Inflammatory macrophage treated with lipopolysaccharide for 1 hour (primary cell): ENCODE measurements around the gene NYNRIN.
A peak's percentile ranks its signal among the peaks of the same experiment; 100 is the strongest.
"Not testable (repeated sequence)": the region's sequence is repeated elsewhere in the genome, so short reads cannot be mapped to it uniquely, and the experiment has no call there.

ENCODE experiments used
- DNase-seq, 2 donors: peaks; one replicate each; pipeline ENCODE4 v3.0.0-alpha.2; 2020 to 2022

The NYNRIN gene

DNA sequence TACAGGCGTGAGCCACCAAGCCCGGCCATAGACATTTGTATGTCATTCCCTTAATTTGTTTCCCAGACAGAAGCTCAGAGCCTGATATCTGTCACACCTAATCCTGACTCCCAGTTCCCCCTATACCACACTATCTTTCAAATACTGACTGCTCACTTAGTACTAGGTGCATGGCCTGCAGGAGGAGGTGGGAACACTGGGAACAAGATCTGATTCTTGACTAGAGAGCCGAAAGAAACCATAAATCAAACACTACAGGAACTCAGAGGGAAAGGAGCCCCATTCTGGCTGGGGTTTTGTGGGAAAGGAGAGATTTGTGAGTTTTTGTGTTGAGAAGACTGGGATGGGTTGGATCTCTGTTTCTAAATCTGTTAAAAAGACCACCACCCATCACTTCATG lies 35.9 kb downstream of the NYNRIN start:
- no peak for DNase-seq

DNA sequence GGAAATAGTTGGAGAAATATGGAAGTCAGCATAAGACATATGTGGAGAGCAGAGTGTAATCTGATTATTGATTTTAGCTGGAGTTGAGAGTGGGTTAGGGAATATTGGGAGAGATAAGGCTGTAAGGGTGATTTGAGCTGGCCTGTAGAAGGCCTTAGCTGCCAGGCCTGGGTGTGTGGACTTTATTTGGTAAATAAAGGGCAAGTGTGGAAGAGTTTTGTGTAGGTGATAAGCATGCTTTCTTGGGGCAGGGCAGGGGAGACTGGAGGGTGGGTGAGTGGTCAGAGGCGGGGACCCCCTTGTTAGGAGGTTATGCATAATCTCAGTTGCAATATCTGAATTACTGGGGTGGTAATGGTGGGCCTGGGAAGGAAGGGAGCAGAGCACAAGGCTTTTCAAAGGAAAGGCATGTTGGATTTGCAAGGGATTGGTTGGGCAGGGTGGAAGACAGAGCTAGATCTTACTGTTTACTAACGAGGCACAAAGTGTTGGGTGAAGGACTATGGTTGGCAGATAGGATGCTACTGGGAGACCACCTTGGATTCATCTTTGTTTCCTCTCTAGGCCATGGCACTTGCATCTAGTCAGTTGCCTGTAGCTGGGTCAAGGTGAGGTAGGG lies 36.5 kb downstream of the NYNRIN start:
- no peak for DNase-seq

DNA sequence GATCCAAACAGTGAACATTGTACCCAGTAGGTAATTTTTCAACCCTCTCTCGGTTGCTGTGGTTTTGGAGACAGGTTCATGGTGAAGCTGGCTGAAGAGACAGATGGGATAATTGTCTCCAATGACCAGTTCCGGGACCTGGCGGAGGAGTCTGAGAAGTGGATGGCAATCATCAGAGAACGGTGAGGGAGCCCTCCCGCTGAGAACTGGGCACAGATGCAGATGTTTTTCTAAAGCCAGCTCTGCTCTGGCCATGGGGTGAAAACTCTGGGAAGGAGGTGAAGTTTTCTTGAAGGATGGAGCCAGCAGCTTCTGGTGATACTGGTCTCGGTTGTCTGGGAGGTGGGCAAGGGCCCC lies 37.2 kb downstream of the NYNRIN start:
- DNase-seq = no peak

DNA sequence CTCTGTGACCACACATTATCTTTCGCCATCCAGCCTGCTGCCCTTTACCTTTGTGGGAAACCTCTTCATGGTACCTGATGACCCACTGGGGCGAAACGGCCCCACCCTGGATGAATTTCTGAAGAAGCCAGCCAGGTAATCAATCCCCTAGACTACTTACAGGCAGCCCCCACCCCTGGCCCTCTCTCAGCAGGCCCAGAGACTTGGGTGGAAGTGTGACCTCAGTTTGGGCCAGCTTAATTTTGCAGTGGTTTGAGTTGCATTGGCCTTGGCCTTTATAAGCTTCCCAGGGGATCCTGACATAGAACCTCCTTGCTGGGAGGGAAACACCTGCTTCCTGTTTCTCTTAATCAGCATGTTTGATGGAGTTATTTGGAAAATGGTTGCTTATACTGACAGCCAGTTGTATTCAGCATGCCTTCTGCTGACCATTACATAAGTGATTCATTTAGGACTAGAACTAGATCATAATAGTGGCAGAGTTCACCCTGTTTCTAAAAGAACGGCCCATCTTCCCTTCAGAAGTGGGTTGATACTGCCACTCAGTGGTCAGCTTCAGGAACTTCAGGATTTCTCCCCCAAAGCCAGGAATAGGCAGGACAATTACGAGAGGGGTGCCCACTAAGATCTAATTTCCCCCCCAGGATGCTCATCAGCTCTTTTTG lies 37.7 kb downstream of the NYNRIN start:
- peak; percentile 64 to 84 for DNase-seq

DNA sequence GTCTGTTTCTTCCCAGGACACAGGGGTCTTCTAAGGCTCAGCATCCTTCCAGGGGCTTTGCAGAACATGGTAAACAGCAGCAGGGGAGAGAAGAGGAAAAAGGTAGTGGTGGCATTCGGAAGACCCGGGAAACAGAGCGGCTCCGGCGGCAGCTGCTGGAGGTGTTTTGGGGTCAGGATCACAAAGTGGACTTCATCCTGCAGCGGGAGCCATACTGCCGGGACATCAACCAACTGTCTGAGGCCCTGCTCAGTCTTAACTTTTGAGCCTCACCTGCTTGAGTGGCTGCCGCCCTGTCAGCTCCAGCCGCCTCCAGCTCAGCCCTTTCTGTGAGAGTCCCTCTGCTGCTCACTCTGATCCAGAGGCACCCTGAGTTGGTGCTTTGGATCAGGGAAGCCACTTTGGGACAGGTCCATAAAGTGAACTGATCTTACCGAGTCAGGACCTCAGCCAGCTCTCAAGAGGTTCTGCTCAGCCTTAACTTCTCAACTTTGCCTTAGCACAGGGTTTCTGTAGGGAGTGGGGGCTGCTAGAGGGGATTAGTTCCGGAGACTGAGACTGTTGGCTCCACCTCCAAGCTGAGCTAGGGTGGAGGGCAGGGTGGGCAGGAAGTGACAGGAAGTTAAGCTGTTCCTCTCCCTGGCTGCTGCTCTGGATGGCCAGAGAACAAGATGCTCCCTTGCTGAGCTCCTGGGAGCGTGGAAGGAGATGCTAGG lies 38.4 kb downstream of the NYNRIN start:
- no peak for DNase-seq

DNA sequence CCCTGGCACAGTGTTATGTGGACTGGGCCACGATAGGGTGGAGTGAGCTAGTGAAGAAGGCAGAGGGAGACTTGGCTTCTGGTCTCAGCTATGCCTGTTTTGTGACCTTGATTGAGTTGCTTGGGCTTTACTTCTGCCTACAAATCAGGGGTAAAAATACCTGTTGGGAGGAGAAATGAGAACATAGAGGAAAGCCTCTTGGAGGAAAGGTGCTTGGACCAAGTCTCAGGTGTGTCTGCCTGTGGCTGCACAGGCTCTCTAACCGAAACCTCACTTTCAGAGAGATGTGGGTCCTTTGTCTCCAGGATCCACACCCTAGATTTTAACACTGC lies 38.9 kb downstream of the NYNRIN start:
- no peak for DNase-seq

DNA sequence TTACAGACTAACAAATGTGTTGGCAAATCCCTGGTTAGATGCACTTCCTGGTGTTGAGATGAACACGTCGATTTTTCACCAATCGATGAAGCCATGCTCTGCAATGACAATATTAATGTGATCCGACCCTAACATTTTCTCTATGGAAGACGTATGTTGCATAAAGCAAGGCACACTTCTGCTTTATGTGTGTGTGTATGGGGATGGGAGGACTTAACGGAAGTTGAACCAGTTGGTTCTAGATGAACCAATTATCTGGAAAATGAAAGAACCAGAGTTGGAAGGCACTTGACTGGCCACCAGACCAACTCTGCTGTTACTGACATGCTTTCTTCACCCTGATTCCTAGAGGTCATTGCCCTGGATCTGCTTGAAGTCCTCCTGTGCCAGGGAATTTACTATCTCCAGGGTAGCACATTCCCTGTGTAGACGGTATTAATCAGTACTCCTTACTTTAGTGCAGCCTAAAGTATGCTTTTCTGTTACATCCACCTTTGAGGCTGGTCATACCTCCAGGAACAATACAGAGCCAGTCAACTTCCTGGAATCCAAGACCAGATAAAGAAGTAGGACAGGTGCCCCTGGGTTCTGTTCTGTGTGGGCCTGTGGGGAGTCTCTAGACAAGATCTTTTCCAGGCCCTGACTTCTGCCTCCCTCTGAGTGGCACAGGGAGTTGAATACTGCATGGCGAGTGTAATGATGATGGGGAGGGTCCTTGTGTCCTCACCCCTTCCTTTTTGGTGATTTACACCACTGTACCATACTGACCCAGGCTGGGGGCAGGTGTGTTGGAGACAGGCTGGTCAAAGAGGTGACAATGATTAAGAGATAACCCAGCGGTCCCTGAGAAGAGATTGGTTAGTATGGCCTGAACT lies 39.7 kb downstream of the NYNRIN start:
- peak; percentile 56 to 67 for DNase-seq

DNA sequence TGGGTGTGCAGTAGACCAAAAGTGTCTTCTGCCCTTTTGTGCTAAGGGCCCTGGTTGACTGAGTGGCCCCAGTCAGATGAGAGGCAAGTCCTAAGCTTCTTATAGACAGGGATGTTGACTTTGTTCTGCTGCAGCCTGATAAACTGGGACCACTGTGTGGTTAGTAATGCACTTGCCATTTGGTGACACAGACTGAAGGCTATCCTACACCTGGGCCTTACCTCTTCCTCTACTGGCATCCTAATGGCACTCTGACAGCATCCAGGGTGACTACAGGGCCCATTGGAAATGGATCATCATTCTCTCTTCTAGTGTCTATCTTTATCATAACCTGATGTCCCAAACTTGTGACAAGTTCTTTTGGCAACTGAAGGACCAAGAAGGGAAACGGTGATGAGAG lies 40.5 kb downstream of the NYNRIN start:
- no peak for DNase-seq

DNA sequence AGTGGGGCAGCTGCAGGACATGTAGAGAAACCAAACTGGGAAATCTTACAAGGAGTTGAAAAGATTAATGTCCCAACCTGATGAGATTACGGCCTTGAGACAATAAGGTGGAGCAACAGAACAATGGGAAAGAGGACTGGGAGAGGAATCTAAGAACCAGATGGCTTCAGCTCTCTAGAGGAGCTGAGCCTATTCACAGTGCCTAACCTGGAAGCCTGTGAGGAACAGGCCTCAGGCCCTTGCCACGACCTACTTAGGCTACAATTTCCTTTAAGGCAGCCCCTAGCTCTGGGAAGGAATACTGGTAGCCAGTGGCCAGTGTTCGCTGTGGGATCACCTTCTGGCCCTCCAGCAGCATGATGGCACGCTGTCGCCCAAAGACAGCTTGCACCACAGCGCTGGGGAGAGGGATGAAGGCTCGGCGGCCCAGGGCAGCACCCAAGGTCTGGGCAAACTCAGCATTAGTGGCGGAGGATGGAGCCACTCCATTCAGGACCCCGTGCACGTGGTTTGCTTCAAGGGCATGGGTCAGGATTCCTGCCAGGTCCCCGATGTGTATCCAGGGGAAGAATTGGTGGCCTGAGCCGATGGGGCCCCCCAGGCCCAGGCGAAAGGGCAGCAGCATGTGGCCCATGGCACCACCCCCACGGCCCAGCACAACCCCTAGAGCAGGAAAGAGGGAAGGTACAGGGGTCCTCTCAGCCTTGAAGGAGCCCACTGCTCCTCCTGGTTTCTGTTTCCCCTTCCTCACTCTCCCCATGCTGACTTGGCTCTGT lies 41.2 kb downstream of the NYNRIN start:
- no peak for DNase-seq

DNA sequence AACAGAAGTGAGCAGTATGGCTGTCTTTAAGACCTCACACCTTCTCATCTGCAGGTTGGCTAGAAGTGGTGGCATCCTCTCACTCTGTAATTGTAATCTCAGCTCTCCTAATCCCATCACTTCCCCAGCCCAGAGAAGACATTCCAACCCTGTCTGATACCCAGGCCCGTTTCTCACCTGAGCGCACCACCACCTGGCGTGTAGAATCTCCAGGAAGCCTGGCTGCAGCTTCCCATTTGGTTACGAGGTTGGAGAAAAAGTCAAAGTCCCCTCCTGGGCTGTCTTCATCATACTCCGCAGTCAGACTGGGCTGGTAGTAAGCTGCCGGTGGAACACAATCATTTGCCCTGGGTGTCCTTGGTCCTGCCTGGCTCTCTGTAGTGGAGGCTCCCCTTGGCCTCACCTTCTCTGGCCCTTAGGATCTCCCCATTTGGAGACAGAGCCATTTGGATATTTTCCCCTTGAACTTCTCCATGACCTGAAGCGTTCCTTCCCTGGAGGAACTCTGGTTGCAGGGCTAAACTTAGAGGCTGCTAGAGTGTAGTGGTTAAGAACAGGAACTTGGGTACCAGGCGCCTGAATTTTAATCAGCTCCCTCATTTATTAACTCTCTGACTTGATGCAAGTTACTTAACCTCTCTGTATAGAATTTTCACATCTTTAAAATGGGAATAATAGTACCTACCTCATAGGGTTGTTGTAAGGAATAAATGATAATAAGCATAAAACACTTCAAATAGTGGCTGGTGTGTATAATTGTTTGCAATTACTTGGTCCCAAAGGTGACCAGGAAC lies 42.0 kb downstream of the NYNRIN start:
- DNase-seq = no peak

DNA sequence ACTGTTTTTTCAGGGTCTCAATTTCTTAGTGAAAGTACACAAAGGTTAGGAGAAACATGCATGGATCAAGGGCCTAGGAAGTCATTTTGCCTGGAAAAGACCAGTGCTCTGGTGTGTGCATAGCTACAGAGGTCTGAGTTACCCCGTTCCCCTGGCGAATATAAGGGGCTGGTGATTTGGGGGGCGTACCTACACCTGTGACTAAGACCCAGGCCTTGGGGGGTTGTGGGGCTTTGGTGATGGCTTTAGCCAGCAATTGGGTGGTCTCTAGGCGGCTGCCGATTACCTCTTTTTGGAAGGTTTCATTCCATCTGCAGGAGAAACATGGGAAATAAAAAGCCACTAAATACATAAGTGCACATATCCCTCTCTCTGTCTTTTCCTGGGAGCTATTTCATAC lies 42.7 kb downstream of the NYNRIN start:
- no peak for DNase-seq

DNA sequence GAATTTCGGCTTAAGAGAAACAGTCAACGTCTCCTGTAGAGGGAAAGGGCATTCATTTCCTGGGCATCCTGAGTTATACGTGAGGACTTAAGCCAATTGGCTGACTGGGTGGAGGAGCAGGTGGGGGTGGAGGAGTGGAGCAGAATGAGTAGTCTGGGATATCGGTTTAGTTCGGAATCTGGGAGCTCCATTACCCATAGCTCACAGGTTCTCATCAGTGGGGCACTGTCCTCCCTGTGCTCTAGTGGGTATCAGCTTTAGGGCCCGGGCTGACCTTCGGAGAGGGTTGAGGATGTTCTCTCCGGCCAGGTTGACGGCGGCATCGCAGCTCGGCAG lies 43.1 kb downstream of the NYNRIN start:
- DNase-seq = no peak

DNA sequence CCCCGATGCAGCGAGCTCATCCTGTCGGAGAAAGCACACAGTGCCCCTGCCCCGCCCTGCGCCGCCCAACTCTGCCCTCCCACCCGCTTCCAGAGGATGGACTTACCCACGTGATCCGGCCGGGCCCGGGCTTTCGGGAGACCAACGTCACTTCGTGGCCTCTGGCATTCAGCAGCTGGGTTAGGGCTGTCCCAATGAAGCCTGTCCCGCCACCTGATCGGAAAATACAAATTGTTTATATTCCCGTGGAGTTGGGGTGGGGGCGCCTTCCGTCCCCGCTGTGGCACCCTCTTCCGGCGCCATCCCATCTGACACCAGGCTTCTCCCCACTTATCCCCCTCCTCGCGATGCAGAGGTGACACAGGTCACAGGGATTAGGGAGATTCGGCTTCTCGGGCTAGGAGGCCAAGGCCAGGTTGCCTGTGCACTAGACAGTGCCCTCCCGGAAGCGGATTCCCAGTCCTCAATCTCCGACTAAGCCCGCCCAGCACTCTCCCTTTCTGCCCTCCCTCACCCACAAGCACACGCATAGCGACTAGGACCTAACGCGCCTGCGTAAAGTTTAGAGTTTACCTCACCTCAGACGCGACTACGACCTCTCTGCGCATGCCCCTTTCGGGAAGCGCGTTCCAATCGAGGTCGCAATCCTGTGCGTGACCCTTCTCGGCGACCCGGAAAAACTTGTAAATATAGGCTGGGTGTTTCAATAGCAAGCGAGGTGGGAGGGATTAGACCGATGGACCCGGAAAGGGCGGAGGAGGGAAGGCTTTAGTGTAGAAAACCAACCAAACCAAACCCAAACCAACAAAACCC lies 43.6 kb downstream of the NYNRIN start, which contains the start of gene SDR39U1:
TSS of gene SDR39U1 (minus strand) at position 537 of the 813 bp plus-strand sequence. CDS start at position 530, 7 bp downstream.
- DNase-seq = peak; percentile 98 to 99

DNA sequence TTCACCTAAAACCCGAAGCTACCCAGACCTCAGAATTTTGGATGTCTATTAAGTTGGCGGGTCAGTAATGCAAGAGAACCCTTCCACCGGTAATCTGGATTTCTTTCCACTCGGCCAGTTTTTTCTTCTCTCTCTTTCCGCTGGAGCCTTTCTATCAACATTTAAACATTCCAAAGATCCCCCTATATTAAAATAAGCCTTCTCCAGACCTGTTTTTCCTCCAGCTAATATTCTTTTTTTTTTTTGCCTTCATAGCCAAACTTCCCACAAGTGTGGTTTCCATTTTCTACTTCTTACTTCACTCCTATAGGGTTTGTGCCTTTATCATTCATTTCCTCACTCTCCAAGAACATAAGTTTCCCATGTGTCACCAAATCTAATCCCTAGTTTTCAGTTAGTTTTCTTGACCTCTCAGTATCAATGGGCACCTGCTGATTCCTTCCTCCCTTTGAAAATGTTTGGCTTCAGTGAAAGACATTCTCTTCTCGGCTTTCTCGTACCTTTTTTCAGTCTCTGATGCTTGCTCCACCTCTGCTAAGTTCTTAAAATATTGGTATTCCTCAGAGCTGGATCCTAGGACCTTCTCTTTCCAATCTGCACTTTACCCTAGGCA lies 44.4 kb downstream of the NYNRIN start:
- DNase-seq = peak; percentile 29 to 46

DNA sequence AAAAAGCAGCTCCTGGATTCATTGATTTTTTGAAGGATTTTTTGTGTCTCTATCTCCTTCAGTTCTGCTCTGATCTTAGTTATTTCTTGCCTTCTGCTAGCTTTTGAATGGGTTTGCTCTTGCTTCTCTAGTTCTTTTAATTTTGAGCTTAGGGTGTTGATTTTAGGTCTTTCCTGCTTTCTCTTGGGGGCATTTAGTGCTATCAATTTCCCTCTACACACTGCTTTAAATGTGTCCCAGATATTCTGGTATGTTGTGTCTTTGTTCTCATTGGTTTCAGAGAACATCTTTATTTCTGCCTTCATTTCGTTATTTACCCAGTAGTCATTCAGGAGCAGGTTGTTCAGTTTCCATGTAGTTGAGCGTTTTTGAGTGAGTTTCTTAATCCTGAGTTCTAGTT lies 52.0 kb downstream of the NYNRIN start:
- DNase-seq = not testable (repeated sequence)

DNA sequence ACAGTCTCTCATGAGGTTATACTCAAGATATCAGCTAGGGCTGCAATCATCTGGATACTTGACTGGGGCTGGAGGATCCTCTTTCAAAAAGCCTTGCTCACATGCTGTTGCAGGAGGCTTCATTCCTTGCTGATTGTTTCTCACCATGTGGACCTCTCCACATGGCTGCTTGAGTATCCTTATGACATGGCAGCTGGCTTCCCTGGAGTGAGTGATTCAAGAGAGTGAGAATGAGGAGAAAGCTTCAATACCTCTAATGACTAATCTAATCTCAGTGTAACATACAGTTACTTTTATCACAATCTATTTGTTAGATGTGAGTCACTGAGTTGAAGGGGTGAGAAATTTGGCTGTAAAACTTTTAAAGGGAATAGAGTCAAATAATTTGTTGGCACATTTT lies 58.2 kb downstream of the NYNRIN start:
- no peak for DNase-seq

DNA sequence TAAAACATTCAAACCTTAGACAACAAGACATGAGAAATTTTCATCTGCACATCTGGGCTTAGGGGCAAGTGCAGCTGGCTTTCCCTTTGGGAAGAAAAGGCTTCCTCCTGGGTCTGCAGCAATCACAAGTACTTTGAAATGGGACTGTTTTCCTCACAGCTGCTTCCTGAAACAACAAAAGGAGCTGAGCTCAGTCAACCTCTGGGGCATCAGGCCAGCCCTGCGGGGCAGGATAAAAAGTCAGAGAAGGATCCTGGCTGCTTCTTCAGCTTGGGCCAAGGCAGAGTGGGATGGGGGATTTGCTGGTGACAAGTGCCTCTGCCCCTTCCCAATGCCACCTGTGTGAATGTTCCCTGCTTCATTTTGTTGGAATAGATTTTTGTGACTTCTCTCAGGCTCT lies 59.9 kb downstream of the NYNRIN start:
- no peak for DNase-seq

DNA sequence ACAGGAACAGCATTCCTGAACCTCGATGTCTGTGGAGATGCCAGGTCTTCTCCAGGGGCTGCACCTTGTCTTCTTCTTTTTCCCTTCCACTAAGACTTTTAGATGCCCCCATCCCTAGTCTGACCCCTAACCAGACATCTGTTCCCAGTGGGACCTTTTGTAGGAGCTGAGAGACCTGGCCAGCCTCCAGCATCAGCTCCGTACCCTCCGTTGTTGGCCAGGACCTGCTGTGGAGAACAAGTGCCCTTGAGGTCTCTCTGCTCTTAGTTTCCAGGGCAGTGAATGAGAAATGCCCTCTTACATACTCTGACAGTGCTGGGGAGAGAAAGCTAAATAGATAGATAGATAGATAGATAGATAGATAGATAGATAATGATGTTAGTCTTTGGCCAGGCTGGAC lies 60.5 kb downstream of the NYNRIN start:
- DNase-seq = no peak

DNA sequence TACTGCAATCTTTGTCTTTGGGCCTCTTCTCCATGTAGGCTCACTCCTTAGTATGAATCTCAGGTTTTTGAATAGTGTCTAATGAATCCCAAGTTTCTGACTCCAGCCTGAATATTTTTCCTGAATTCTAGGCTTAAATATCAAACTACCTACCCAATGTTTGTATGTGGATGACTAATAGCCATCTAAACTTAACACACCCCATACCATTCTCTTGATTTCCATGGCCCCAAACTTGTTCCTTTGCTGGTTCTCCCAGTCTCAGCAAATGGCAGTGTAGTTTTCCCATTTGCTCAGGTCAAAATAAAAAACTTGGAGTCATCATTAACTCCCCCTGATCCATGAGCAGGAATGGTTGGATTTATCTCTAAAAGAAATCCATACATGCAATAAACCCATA lies 62.5 kb downstream of the NYNRIN start:
- DNase-seq = no peak
